Panc1 (cell line): ENCODE data around the gene BTBD19. TPM values are rescaled to one million over a fixed set of nuclear protein-coding genes. Genes with fewer than 3 reads are reported as not detected.

Experiments
- ATAC-seq: fragments of 200-7000 bp; cut with Tn5 transposase; 2 replicates; pipeline ENCODE4 v1.9.1; 2020; ENCODE audit warnings: mild to moderate bottlenecking, moderate library complexity
- BruUV-seq: library from RNA; stranded (reverse); fragments of 400-500 nt; replicated peaks from 2 replicates; lab custom pipeline; 2021; lab: Mats Ljungman, UMichigan
- CTCF ChIA-PET: fragments of 300-600 bp; sonication (Branson Sonifier 250); formaldehyde crosslinking; loops from one replicate; lab custom pipeline; 2022; ENCODE audit warnings: antibody characterized with exemption; lab: Charles Lee
- POLR2A ChIA-PET: fragments of 300-600 bp; sonication (Branson Sonifier 250); formaldehyde crosslinking; loops from one replicate; lab custom pipeline; 2022; ENCODE audit warnings: antibody characterized with exemption; lab: Charles Lee
- DNase-seq: peaks from one replicate; pipeline ENCODE4 v3.0.0-alpha.2; 2010; ENCODE audit warnings: low read depth, low spot score
- H3K27ac ChIP-seq: 2 replicates; pipeline ENCODE4 v1.5.1; 2011; ENCODE audit warnings: mild to moderate bottlenecking, low read length, inconsistent platforms
- H3K27me3 ChIP-seq: fragments of 200-500 bp; sonication (Bioruptor generic); 2 replicates; pipeline ENCODE4 v1.6.0; 2014; ENCODE audit warnings: low read length, inconsistent platforms; ENCODE audit not compliant: control insufficient read depth, insufficient read depth
- H3K36me3 ChIP-seq: fragments of 200-500 bp; sonication (Bioruptor generic); 2 replicates; pipeline ENCODE4 v1.5.1; 2014; ENCODE audit warnings: inconsistent platforms, mild to moderate bottlenecking, low read length, moderate library complexity; ENCODE audit not compliant: control insufficient read depth, insufficient read depth
- H3K4me1 ChIP-seq: 2 replicates; pipeline ENCODE4 v1.5.1; 2011; ENCODE audit warnings: inconsistent platforms, mild to moderate bottlenecking, low read length, moderate library complexity; ENCODE audit not compliant: control insufficient read depth, insufficient read depth
- H3K4me3 ChIP-seq, 2 experiments: 2 replicates each; pipeline ENCODE4 v1.5.1; 2011 to 2012; ENCODE audit warnings: low read depth in 2 of 2, low read length in 2 of 2, mild to moderate bottlenecking in 2 of 2, inconsistent platforms in 1 of 2, moderate library complexity in 1 of 2
- H3K9me3 ChIP-seq: fragments of 200-500 bp; sonication (Bioruptor generic); 2 replicates; pipeline ENCODE4 v1.5.1; 2014; ENCODE audit warnings: low read depth, mild to moderate bottlenecking, inconsistent platforms, low read length, moderate library complexity; ENCODE audit not compliant: control insufficient read depth, insufficient read depth
- POLR2AphosphoS5 ChIP-seq: IDR thresholded peaks from 2 replicates; pipeline ENCODE4 v1.6.1; 2012; ENCODE audit warnings: mild to moderate bottlenecking, low read depth, low read length, moderate library complexity
- SIN3A ChIP-seq: IDR thresholded peaks from 2 replicates; pipeline ENCODE4 v1.6.1; 2012; ENCODE audit warnings: low read depth, mild to moderate bottlenecking, low read length, moderate library complexity, borderline replicate concordance; ENCODE audit not compliant: insufficient read depth
- TCF7L2 ChIP-seq: IDR thresholded peaks from 2 replicates; pipeline ENCODE4 v1.6.1; 2011; ENCODE audit warnings: mild to moderate bottlenecking, low read depth, low read length, inconsistent platforms
- in situ Hi-C: cut with HindIII; loops from 2 replicates; pipeline ENCODE4 v1.10.0; 2016; ENCODE audit warnings: low sequenced_read_pairs, low pct_unique_long_range_greater_than_20kb
- intact Hi-C: fragments of 100-400 bp; cut with micrococcal nuclease; formaldehyde crosslinking; loops from one replicate; pipeline ENCODE4 v1.10.0; 2022; ENCODE audit not compliant: unreplicated experiment
- total RNA-seq: library from RNA; stranded (reverse); gene quantifications from one replicate; pipeline ENCODE4 v1.2.1, GENCODE V29; 2021; ENCODE audit not compliant: unreplicated experiment
- TF ChIP-seq, protein P1 (sequence below): fragments of 450-650 bp; IDR thresholded peaks from 2 replicates; pipeline ENCODE4 v1.5.1; 2017; ENCODE audit warnings: mild to moderate bottlenecking
- TF ChIP-seq, protein P2 (sequence below), 2 experiments: IDR thresholded peaks; 2 replicates each; pipeline ENCODE4 v1.6.1; 2011 to 2012; ENCODE audit warnings: low read depth in 2 of 2, control low read depth in 1 of 2, low read length in 1 of 2, mild to moderate bottlenecking in 1 of 2, moderate library complexity in 1 of 2; ENCODE audit not compliant: insufficient read depth in 1 of 2

BTBD19 gene
- total RNA-seq, 1 experiment from 2014 or later, result 2.6 TPM

DNA sequence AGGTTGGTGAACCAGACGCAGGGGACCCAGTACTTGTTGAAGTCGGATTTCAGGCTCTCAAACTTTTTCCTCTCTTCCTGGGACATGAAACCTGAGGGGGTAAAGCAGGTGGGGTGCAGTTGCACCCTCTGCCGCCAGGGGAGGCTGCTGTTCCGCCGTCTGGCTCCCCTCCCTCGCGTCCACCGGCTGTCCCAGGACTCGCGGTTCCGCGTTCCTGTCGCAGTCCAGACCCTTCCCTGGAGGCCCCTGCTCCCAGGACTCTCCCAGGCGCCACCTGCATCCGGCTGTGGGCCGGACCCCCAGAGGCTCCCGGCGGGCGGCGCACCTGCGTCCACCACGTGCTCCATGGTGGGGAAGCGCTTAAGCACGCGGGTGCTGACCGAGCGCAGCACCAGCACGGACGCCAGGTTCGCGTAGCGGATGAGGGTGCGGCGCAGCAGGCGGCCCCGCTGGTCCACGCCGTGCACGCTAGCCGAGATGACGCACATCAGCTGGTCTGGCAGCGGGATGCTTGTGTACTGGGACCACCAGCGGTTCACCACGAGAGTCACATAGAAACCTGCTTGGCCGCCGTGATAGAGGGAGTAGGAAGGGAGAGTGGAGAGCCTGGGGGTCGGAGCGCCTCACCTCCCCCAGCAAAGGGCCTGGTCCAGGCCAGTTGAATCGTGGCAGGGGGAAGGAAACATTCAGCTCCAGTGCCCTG is 22.0 kb upstream of the BTBD19 start:
- POLR2A ChIA-PET, result interaction anchor here (0.6 kb wide), 1 partner anchor 55 kb away, joined by 11 read pairs; the partner anchor contains the start of gene RNU5D-1
- Histone ChIP-seq H3K4me3 (no peak overlapping the region), H3K27ac (no peak overlapping the region), H3K4me1 (no peaks in the 10 kb centered on the region; the same call in 1 of the 2 replicates), H3K36me3 (no peaks in the 10 kb centered on the region), H3K27me3 (no peaks in the 10 kb centered on the region), H3K9me3 (no peaks in the 10 kb centered on the region)
- no TSS peak for BruUV-seq
- TF ChIP-seq, protein P1, sequence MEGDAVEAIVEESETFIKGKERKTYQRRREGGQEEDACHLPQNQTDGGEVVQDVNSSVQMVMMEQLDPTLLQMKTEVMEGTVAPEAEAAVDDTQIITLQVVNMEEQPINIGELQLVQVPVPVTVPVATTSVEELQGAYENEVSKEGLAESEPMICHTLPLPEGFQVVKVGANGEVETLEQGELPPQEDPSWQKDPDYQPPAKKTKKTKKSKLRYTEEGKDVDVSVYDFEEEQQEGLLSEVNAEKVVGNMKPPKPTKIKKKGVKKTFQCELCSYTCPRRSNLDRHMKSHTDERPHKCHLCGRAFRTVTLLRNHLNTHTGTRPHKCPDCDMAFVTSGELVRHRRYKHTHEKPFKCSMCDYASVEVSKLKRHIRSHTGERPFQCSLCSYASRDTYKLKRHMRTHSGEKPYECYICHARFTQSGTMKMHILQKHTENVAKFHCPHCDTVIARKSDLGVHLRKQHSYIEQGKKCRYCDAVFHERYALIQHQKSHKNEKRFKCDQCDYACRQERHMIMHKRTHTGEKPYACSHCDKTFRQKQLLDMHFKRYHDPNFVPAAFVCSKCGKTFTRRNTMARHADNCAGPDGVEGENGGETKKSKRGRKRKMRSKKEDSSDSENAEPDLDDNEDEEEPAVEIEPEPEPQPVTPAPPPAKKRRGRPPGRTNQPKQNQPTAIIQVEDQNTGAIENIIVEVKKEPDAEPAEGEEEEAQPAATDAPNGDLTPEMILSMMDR, result peak; percentile 90
- no peak for TF ChIP-seq POLR2AphosphoS5
- TF ChIP-seq SIN3A, result no peak
- TF ChIP-seq, protein P2, sequence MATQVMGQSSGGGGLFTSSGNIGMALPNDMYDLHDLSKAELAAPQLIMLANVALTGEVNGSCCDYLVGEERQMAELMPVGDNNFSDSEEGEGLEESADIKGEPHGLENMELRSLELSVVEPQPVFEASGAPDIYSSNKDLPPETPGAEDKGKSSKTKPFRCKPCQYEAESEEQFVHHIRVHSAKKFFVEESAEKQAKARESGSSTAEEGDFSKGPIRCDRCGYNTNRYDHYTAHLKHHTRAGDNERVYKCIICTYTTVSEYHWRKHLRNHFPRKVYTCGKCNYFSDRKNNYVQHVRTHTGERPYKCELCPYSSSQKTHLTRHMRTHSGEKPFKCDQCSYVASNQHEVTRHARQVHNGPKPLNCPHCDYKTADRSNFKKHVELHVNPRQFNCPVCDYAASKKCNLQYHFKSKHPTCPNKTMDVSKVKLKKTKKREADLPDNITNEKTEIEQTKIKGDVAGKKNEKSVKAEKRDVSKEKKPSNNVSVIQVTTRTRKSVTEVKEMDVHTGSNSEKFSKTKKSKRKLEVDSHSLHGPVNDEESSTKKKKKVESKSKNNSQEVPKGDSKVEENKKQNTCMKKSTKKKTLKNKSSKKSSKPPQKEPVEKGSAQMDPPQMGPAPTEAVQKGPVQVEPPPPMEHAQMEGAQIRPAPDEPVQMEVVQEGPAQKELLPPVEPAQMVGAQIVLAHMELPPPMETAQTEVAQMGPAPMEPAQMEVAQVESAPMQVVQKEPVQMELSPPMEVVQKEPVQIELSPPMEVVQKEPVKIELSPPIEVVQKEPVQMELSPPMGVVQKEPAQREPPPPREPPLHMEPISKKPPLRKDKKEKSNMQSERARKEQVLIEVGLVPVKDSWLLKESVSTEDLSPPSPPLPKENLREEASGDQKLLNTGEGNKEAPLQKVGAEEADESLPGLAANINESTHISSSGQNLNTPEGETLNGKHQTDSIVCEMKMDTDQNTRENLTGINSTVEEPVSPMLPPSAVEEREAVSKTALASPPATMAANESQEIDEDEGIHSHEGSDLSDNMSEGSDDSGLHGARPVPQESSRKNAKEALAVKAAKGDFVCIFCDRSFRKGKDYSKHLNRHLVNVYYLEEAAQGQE (IDR thresholded peaks at IDR 0.05; ENCODE audit: insufficient read depth in 1 of 2, low read depth in 2 of 2, low read length in 1 of 2), result no peak
- ATAC-seq (peak; percentile 29; the same call in 1 of the 2 replicates), DNase-seq (no peak)
- in situ Hi-C loops (no loop called here), intact Hi-C loops (no loop called here)
- CTCF ChIA-PET, result interaction anchor here (0.7 kb wide), 1 partner anchor 10 kb away, joined by 3 read pairs; no protein-coding TSS in a partner anchor

DNA sequence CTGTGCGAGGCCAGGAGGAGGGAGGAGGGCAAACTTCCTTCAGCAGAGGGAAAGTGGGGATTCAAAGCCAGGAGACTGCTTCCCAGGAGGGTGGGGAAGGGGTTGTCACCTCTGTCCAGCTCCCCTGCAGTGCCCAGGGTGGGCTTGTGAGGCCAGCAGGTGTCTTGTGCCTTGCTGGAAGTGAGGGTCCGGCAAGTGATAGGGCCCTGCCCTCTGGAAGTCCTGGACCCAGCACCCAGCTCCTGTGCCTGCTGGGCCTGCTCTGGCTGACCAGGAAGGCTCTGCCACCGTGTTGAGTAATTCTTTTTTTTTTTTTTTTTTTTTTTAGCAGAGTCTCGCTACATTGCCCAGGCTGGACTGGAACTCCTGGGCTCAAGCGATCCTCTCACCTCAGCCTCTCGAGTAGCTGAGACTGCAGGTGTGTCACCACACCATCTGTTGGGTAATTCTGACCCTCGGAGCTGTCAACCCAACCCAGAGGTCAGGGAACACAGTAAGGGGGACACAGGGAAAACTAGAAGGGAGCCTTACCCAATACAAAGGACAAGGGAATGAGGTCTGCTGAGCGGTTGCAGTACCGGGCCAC is 21.4 kb upstream of the BTBD19 start:
- ChIA-PET CTCF (interaction anchor here (0.6 to 0.7 kb wide), 2 partner anchors 10 to 11 kb away, joined by 3 to 10 read pairs; no protein-coding TSS in a partner anchor), POLR2A (interaction anchor here (0.6 kb wide), 2 partner anchors 27 to 56 kb away, joined by 6 to 11 read pairs; partner anchors contain the start of gene RNU5D-1)
- ATAC-seq (no peak), DNase-seq (no peak)
- no peak for TF ChIP-seq POLR2AphosphoS5
- no peak for TF ChIP-seq TCF7L2
- no peak for TF ChIP-seq SIN3A
- TF ChIP-seq, protein P1, result no peak
- TF ChIP-seq, protein P2 (IDR thresholded peaks at IDR 0.05; ENCODE audit: insufficient read depth in 1 of 2, low read depth in 2 of 2, low read length in 1 of 2), result no peak
- Histone ChIP-seq H3K4me3 (no peak overlapping the region), H3K27ac (no peak overlapping the region), H3K9me3 (no peaks in the 10 kb centered on the region), H3K4me1 (no peaks in the 10 kb centered on the region; the same call in 1 of the 2 replicates), H3K36me3 (no peaks in the 10 kb centered on the region), H3K27me3 (no peaks in the 10 kb centered on the region)
- in situ Hi-C loops (no loop called here), intact Hi-C loops (no loop called here)
- BruUV-seq, result no TSS peak
